Gastroesophageal sphincter (tissue), 4 donors: ENCODE data around the gene PRKCD. TPM values are rescaled to one million over a fixed set of nuclear protein-coding genes. Genes with fewer than 3 reads are reported as not detected.

Source experiments
- ATAC-seq: fragments of 150-250 bp; one replicate; pipeline ENCODE4 v1.9.1; 2016; ENCODE audit warnings: mild to moderate bottlenecking, moderate library complexity
- H3K27ac ChIP-seq, 4 donors: fragments of 200-600 bp; sonication (generic) in 3 of 4; 1 replicate in 3 of 4; 2 replicates in 1 of 4; pipeline ENCODE4 v1.5.1; 2016 to 2019
- H3K27me3 ChIP-seq: fragments of 200-600 bp; sonication (generic); one replicate; pipeline ENCODE4 v1.5.1; 2019
- H3K36me3 ChIP-seq, 2 donors: fragments of 200-600 bp; sonication (generic); one replicate each; pipeline ENCODE4 v1.5.1; 2019; ENCODE audit warnings: control low read depth in 1 of 2
- H3K4me1 ChIP-seq, 3 donors: fragments of 200-600 bp; sonication (generic); 1 replicate in 2 of 3; 2 replicates in 1 of 3; pipeline ENCODE4 v1.5.1; 2016 to 2019; ENCODE audit warnings: control low read depth in 2 of 3
- H3K4me3 ChIP-seq, 2 donors: fragments of 200-600 bp; sonication (generic); one replicate each; pipeline ENCODE4 v1.5.1; 2019; ENCODE audit warnings: mild to moderate bottlenecking in 1 of 2, moderate library complexity in 1 of 2
- H3K9me3 ChIP-seq, 3 donors: fragments of 200-600 bp; sonication (generic); one replicate each; pipeline ENCODE4 v1.5.1; 2017 to 2019; ENCODE audit warnings: control low read depth in 2 of 3
- EP300 ChIP-seq: sonication (generic); formaldehyde crosslinking; IDR thresholded peaks from one replicate; pipeline ENCODE4 v1.6.1; 2017; ENCODE audit warnings: antibody characterized with exemption, mild to moderate bottlenecking
- POLR2A ChIP-seq, 2 donors: fragments of 450-650 bp; IDR thresholded peaks; one replicate each; pipeline ENCODE4 v1.6.1; 2017; ENCODE audit warnings: antibody characterized with exemption in 2 of 2, mild to moderate bottlenecking in 2 of 2, moderate library complexity in 1 of 2
- POLR2AphosphoS5 ChIP-seq: sonication (generic); formaldehyde crosslinking; IDR thresholded peaks from one replicate; pipeline ENCODE4 v1.6.1; 2017; ENCODE audit warnings: antibody characterized with exemption
- WGBS, 2 donors: methylation state at CpG; one replicate each; pipeline ENCODE4 v1.1.5; 2018; ENCODE audit warnings: low coverage in 1 of 2; 5-methylcytosine and 5-hydroxymethylcytosine counted together
- total RNA-seq, 4 donors: library from RNA; depleted of rRNA; stranded (reverse); fragments of >200 nt; gene quantifications; one replicate each; pipeline ENCODE4 v1.1.0, GENCODE V29; 2016
- TF ChIP-seq, protein P1 (sequence below), 4 experiments: fragments of 200-600 bp in 2 of 4; fragments of 450-650 bp in 2 of 4; sonication (generic) in 1 of 4; IDR thresholded peaks; one replicate each; pipeline ENCODE4 v1.5.1; 2017 to 2019; ENCODE audit warnings: antibody characterized with exemption in 4 of 4, mild to moderate bottlenecking in 2 of 4, moderate library complexity in 2 of 4

Gene PRKCD
- total RNA-seq, 4 donors from 2014 or later, result 5.5 to 10.1 (median 7.6) TPM

DNA sequence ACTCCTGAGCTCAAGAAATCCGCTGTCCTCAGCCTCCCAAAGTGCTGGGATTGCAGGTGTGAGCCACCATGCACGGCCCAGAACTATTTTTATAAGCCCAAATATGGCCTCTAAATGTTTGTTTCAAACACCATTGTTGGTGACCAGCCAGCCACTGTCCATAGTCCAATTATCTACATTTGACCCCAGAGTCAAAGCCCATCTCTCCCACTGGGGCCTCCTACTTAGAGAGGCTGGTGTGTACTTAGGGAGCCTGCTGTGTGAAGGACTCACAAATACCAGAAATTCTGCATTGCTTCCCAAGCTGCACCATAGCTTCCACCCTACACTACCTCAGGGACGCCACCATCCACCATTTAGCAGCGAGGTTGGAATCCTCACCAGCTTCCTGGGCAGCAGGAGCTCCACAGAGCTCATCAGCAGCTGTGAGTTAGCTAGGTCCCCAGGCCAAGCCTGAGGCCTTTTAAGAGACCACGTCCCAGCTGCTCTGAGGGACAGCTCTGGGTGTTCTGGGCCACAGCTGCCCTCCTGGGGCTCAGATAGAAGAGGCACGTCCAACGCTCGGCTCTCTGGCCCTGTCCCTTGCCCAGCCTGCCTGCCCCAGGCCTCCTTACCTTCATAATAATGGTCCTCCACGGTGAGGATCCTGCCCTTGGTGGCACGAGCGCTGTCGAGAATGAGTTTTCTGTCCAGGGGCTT lies 65.3 kb downstream of the PRKCD start:
- Histone ChIP-seq H3K4me3 (no peak overlapping the region), H3K36me3 (peaks cover 0 to 85% of the 10 kb centered on the region in 2 donors), H3K27me3 (no peaks in the 10 kb centered on the region), H3K9me3 (no peaks in the 10 kb centered on the region), H3K4me1 (no peaks in the 10 kb centered on the region), H3K27ac (peak overlapping the region in 1 of 4 donors; percentile 11)
- 58% methylated on average over 2 of the region's 12 CpGs; no CpG with 5 or more reads in 1 of the 2 donors for WGBS, 2 donors
- ATAC-seq, result no peak
- TF ChIP-seq, protein P1, sequence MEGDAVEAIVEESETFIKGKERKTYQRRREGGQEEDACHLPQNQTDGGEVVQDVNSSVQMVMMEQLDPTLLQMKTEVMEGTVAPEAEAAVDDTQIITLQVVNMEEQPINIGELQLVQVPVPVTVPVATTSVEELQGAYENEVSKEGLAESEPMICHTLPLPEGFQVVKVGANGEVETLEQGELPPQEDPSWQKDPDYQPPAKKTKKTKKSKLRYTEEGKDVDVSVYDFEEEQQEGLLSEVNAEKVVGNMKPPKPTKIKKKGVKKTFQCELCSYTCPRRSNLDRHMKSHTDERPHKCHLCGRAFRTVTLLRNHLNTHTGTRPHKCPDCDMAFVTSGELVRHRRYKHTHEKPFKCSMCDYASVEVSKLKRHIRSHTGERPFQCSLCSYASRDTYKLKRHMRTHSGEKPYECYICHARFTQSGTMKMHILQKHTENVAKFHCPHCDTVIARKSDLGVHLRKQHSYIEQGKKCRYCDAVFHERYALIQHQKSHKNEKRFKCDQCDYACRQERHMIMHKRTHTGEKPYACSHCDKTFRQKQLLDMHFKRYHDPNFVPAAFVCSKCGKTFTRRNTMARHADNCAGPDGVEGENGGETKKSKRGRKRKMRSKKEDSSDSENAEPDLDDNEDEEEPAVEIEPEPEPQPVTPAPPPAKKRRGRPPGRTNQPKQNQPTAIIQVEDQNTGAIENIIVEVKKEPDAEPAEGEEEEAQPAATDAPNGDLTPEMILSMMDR (IDR thresholded peaks at IDR 0.05), result no peak
- TF ChIP-seq EP300, result no peak
- no peak for TF ChIP-seq POLR2A (IDR thresholded peaks at IDR 0.05)
- no peak for TF ChIP-seq POLR2AphosphoS5

- Histone ChIP-seq H3K4me3 (no peak overlapping the region), H3K27me3 (no peaks in the 10 kb centered on the region), H3K4me1 (no peaks in the 10 kb centered on the region), H3K27ac (peak overlapping the region in 1 of 4 donors; percentile 11), H3K36me3 (peaks cover 0 to 91% of the 10 kb centered on the region in 2 donors), H3K9me3 (no peaks in the 10 kb centered on the region)
- ATAC-seq, result no peak
- WGBS, 2 donors, result 96% methylated on average over 4 of the region's 17 CpGs; no CpG with 5 or more reads in 1 of the 2 donors
- TF ChIP-seq, protein P1 (IDR thresholded peaks at IDR 0.05), result no peak
- no peak for TF ChIP-seq EP300
- no peak for TF ChIP-seq POLR2A (IDR thresholded peaks at IDR 0.05)
- TF ChIP-seq POLR2AphosphoS5, result no peak
These were observed 65.9 kb downstream of the PRKCD start for GRCh38 chr3:53226841-53227407.

DNA sequence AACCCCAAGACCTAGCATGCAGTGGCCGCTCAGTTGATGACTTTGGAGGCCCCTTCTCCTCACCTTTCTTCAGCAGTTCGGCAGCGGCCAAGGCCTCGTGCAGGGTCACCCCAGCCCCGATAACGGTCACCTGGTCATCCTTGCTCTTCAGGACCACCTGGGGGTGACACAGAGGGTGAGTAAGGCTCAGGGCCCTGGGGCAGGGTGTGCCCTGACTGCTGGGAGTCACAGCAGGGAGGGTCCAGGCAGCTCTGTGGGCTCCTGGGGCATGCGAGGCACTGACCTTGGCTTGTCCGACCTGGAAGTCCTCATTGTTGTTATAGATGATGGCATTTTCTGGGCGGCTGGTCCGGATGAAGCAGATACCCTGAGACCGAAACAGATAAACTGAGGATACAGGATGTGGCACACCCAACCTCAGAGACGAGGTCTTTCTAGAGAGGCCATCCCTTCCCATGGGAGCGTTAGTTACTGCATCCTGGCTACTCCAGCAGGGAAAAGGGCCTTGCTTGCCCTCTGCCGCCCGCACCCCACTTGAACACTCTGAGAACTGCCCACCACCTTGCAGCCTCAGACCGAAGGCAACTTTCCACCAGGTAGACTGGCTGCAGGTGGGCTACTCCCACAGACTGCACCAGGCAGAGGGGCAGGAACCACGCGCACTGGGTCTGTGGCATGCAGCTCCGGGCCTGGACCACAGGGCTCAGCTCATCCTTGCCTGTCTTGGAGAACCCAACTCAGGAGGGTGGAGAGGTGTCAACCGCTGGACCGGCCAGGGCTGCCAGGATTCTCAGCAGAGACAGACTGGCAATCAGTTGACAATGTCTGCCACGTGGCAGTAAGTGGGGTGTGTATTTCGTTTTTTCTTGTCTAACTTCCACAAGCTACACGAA lies 67.2 kb downstream of the PRKCD start:
- H3K27ac ChIP-seq, result peak overlapping the region in 1 of 4 donors; percentile 30
- H3K36me3 ChIP-seq, result peaks cover 0 to 100% of the 10 kb centered on the region in 2 donors
- no peaks in the 10 kb centered on the region for H3K4me1 ChIP-seq
- no peak overlapping the region for H3K4me3 ChIP-seq
- no peak for ATAC-seq
- no peaks in the 10 kb centered on the region for H3K27me3 ChIP-seq
- 72 to 80% methylated on average over 5 to 8 of the region's 24 CpGs for WGBS, 2 donors
- no peaks in the 10 kb centered on the region for H3K9me3 ChIP-seq
- TF ChIP-seq, protein P1 (IDR thresholded peaks at IDR 0.05), result no peak
- TF ChIP-seq POLR2AphosphoS5 (no peak), POLR2A (IDR thresholded peaks at IDR 0.05) (no peak), EP300 (no peak)

DNA sequence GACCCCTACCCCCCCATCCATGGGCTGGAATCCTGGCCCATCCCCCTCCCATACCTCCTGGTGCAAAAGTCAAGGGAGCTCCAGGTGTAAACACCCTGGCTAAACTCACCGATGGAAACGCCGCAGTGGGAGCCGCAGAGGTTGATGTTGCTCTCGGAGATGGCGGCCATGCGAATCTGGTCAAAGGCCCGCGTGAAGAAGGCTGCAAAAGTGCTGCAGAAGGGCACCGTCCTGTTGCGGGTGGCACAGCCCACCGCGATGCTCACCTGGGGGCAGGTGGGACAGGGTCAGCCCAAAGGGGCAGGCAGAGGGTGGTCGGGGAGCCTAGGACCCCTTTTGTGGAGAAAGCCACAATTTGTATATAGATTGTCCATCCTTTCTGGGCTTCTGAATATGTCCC lies 68.2 kb downstream of the PRKCD start:
- peaks cover 0 to 100% of the 10 kb centered on the region in 2 donors for H3K36me3 ChIP-seq
- TF ChIP-seq POLR2AphosphoS5 (no peak), POLR2A (IDR thresholded peaks at IDR 0.05) (no peak), EP300 (no peak)
- TF ChIP-seq, protein P1 (IDR thresholded peaks at IDR 0.05), result no peak
- WGBS, 2 donors, result 100% methylated on average over 3 of the region's 14 CpGs; no CpG with 5 or more reads in 1 of the 2 donors

More for the DNA sequence above, 68.2 kb downstream of the PRKCD start:
- H3K4me3 ChIP-seq, result no peak overlapping the region
- no peak for ATAC-seq
- no peaks in the 10 kb centered on the region for H3K4me1 ChIP-seq
- H3K9me3 ChIP-seq, result no peaks in the 10 kb centered on the region
- H3K27ac ChIP-seq, result no peak overlapping the region
- no peaks in the 10 kb centered on the region for H3K27me3 ChIP-seq
